CD4-positive, alpha-beta memory T cell (primary cell): ENCODE results near the gene PROX2. TPM values are rescaled to one million over a fixed set of nuclear protein-coding genes. Genes with fewer than 3 reads are reported as not detected.
A peak's percentile ranks its signal among the peaks of the same experiment; 100 is the strongest.

Source experiments
- CTCF ChIA-PET: fragments of 350-600 bp; sonication (Branson Sonifier 250); formaldehyde crosslinking; loops from one replicate; lab custom pipeline; 2021; ENCODE audit warnings: inconsistent platforms; ENCODE audit not compliant: partially characterized antibody; lab: Charles Lee
- POLR2A ChIA-PET: fragments of 350-600 bp; sonication (Branson Sonifier 250); formaldehyde crosslinking; loops from one replicate; lab custom pipeline; 2021; ENCODE audit not compliant: partially characterized antibody; lab: Charles Lee
- DNase-seq, 5 donors: peaks; one replicate each; pipeline versions ENCODE4 v3.0.0 to v3.0.0-alpha.2; 2020 to 2022; ENCODE audit warnings: mixed read lengths in 1 of 5
- H3K27ac ChIP-seq: one replicate; pipeline ENCODE4 v1.7.0; 2013; ENCODE audit warnings: low read depth, low read length
- H3K27me3 ChIP-seq: 2 replicates; pipeline ENCODE4 v1.7.0; 2013; ENCODE audit warnings: mild to moderate bottlenecking, low read length, moderate library complexity; ENCODE audit not compliant: insufficient read depth
- H3K36me3 ChIP-seq: 2 replicates; pipeline ENCODE4 v1.7.0; 2013; ENCODE audit warnings: mild to moderate bottlenecking, low read length, moderate library complexity; ENCODE audit not compliant: insufficient read depth
- H3K4me1 ChIP-seq: 2 replicates; pipeline ENCODE4 v1.7.0; 2013; ENCODE audit warnings: mild to moderate bottlenecking, low read length, moderate library complexity; ENCODE audit not compliant: insufficient read depth
- H3K4me3 ChIP-seq, 2 donors: one replicate each; pipeline ENCODE4 v1.7.0; 2013; ENCODE audit warnings: low read length in 2 of 2, mild to moderate bottlenecking in 1 of 2
- H3K9me3 ChIP-seq, 2 donors: one replicate each; pipeline ENCODE4 v1.7.0; 2013; ENCODE audit warnings: low read length in 2 of 2, control low read depth in 1 of 2; ENCODE audit not compliant: control insufficient read depth in 1 of 2
- H3K27ac Mint-ChIP-seq, 7 donors: one replicate each; pipeline ENCODE4 v1.8.0; 2020 to 2021; ENCODE audit warnings: mixed read lengths in 7 of 7, mild to moderate bottlenecking in 6 of 7, inconsistent platforms in 3 of 7, moderate library complexity in 3 of 7
- H3K27me3 Mint-ChIP-seq, 2 donors: one replicate each; pipeline ENCODE4 v1.8.0; 2020 to 2021; ENCODE audit warnings: mixed read lengths in 2 of 2
- H3K36me3 Mint-ChIP-seq, 2 donors: one replicate each; pipeline ENCODE4 v1.8.0; 2020 to 2021; ENCODE audit warnings: mixed read lengths in 2 of 2, inconsistent platforms in 1 of 2, mild to moderate bottlenecking in 1 of 2
- H3K4me1 Mint-ChIP-seq, 4 donors: one replicate each; pipeline ENCODE4 v1.8.0; 2020 to 2021; ENCODE audit warnings: mixed read lengths in 4 of 4, mild to moderate bottlenecking in 1 of 4
- H3K4me3 Mint-ChIP-seq, 8 donors: one replicate each; pipeline ENCODE4 v1.8.0; 2020 to 2021; ENCODE audit warnings: mixed read lengths in 8 of 8, mild to moderate bottlenecking in 7 of 8, moderate library complexity in 6 of 8, inconsistent platforms in 3 of 8
- H3K9me3 Mint-ChIP-seq, 8 donors: one replicate each; pipeline ENCODE4 v1.8.0; 2020 to 2021; ENCODE audit warnings: mixed read lengths in 8 of 8, mild to moderate bottlenecking in 5 of 8, inconsistent platforms in 3 of 8, moderate library complexity in 1 of 8
- intact Hi-C: fragments of 100-400 bp; cut with micrococcal nuclease; formaldehyde crosslinking; loops from one replicate; pipeline ENCODE4 v1.15.1; 2023
- polyA plus RNA-seq, 2 donors: library from polyadenylated mRNA; unstranded; fragments of 300-500 nt; fragmentation: Illumina TruSeq; gene quantifications; one replicate each; pipeline ENCODE4 v1.2.3, GENCODE V29; 2021
- total RNA-seq, 2 experiments: library from RNA; stranded (reverse); gene quantifications; one replicate each; pipeline ENCODE4 v1.2.3, GENCODE V29; 2021

PROX2 gene
- total and polyA plus RNA-seq, 4 experiments from 2014 or later = 0.05 TPM; not detected in 3

DNA sequence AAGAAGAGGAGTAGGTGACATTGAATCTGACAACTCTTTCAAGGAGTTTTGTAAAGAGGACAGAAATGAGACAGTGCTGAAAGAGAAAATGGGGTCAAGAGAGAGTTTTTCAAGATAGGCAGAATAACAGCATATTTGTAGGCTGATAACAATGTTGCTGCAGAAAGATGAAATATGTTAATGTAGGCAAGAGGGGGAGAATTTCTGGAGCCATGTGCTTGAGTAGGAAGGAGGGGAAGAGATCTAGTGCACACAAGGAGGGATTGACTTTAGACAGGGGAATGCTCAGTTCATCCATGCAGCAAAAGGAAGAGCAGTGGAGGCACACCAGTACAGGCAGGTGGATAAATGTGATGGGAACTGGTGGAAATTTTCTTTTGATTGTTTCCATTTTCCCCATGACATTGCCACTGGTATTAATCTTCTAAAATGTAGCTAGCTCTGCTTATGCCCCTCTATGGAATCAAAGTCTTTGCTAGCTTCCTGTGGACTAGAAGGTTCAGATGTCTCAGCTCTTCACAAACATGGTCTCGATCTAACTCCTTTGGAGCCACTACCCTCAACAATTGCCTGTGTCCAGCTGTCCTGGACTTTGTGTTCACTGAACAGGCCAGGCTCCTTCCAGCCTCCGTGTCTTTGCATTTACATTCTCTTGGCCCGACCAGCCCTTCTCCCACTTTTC, 9.1 kb downstream of the PROX2 start:
- CTCF ChIA-PET = interaction anchor here (0.6 to 19.5 kb wide), 7 partner anchors 7 to 221 kb away, joined by 3 to 253 read pairs (median 3); partner anchors contain the start of gene PROX2
- Histone ChIP-seq H3K27ac (no peak overlapping the region), H3K36me3 (no peaks in the 10 kb centered on the region), H3K4me1 (peaks cover 16% of the 10 kb centered on the region), H3K27me3 (no peaks in the 10 kb centered on the region), H3K4me3 (no peak overlapping the region), H3K9me3 (no peaks in the 10 kb centered on the region)
- intact Hi-C loops = loop anchor here (2.0 kb wide), 1 partner anchor 14 kb away; the partner anchor contains the start of gene DLST
- peak overlapping the region; percentile 42 to 91 (median 62) for H3K27ac Mint-ChIP-seq
- no peak for DNase-seq
- POLR2A ChIA-PET = interaction anchor here (1.2 to 8.8 kb wide), 4 partner anchors 10 to 137 kb away, joined by 3 to 94 read pairs (median 6); partner anchors contain the start of genes DLST and PROX2
- H3K36me3 Mint-ChIP-seq = no peaks in the 10 kb centered on the region
- peak overlapping the region in 7 of 8 donors; percentile 0 to 77 (median 39) for H3K4me3 Mint-ChIP-seq
- peaks cover 18 to 25% (median 21%) of the 10 kb centered on the region in 4 donors for H3K4me1 Mint-ChIP-seq
- H3K27me3 Mint-ChIP-seq = no peaks in the 10 kb centered on the region
- H3K9me3 Mint-ChIP-seq = no peaks in the 10 kb centered on the region

DNA sequence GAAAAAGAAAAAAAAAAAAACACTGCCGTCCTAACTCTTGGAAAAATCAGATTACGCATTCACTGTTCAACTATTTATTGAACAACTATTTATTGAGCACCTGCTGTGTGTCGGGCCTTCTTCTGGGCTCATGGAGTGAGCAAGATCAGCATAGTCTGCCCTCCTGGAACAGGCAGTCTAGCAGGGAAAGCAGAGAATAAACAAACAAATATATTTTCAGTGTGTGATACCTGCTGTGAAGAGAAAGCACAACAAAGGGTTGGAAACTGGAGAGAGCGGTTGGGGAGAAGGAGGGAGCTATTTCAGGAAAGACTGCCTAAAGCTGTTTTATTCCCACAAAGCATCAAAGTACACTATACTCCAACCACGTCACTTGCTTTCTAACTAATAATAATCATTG, 10.8 kb downstream of the PROX2 start:
- no peak for DNase-seq
- H3K4me1 Mint-ChIP-seq = peaks cover 21 to 33% (median 23%) of the 10 kb centered on the region in 4 donors
- Histone ChIP-seq H3K36me3 (no peaks in the 10 kb centered on the region), H3K4me1 (peaks cover 22% of the 10 kb centered on the region), H3K27me3 (no peaks in the 10 kb centered on the region), H3K4me3 (no peak overlapping the region), H3K9me3 (no peaks in the 10 kb centered on the region), H3K27ac (no peak overlapping the region)
- no peak overlapping the region for H3K4me3 Mint-ChIP-seq
- H3K9me3 Mint-ChIP-seq = no peaks in the 10 kb centered on the region
- POLR2A ChIA-PET = interaction anchor here (0.7 kb wide), 1 partner anchor 41 kb away, joined by 4 read pairs; no protein-coding TSS in a partner anchor
- H3K27me3 Mint-ChIP-seq = no peaks in the 10 kb centered on the region
- intact Hi-C loops = no loop called here
- peak overlapping the region in 1 of 7 donors; percentile 62 for H3K27ac Mint-ChIP-seq
- CTCF ChIA-PET = interaction anchor here (8.7 to 15.0 kb wide), 5 partner anchors 12 to 222 kb away, joined by 84 to 677 read pairs (median 121); partner anchors contain the start of genes DLST and PROX2
- H3K36me3 Mint-ChIP-seq = no peaks in the 10 kb centered on the region

DNA sequence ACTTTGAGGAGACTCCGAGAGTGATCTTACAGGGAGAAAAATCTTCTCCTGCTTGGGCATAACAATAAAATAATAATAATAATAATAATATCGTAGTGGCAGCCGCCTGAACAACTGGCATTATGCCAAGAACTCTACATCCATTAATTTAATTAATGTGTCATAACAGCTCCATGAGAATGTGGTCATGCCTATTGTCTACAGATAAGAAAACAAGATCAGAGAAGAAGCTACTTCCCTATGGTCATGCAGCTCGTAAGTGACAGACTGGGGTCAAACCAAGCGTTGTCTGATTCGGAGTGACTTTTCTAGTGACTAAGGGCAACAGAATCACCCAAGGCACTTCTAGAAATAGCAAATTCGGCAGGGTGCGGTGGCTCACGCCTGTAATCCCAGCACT, 11.7 kb downstream of the PROX2 start:
- POLR2A ChIA-PET = no interaction called here

DNA sequence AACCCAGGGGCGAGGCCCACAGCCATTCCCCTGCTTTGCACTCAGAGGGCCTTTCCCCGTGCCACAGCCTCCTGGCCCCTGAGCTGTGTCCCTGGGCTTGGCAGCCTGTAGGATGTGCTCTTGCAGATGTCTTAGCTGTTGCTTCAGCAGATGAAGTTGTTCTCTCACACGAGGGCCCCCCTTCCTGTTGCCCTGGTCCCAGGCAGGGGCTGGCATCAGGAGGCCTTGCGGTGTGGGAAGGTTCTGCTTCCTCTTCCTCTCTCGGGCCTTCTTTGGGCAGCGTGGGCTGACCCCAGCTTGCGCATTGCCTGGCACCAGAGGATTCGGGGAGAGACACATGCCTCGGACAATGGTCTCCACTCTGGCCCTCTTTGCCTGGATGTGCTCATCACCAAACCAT, 12.7 kb downstream of the PROX2 start:
- ChIA-PET POLR2A (interaction anchor here (0.5 to 6.2 kb wide), 2 partner anchors 34 to 43 kb away, joined by 3 to 70 read pairs; no protein-coding TSS in a partner anchor), CTCF (interaction anchor here (1.2 to 15.0 kb wide), 7 partner anchors 14 to 254 kb away, joined by 3 to 677 read pairs (median 90); partner anchors contain the start of genes DLST and PROX2)
- no peaks in the 10 kb centered on the region for H3K9me3 ChIP-seq
- no peak for DNase-seq
- H3K27ac Mint-ChIP-seq = no peak overlapping the region
- H3K27me3 Mint-ChIP-seq = no peaks in the 10 kb centered on the region
- no peaks in the 10 kb centered on the region for H3K9me3 Mint-ChIP-seq
- intact Hi-C loops = no loop called here
- no peak overlapping the region for H3K4me3 Mint-ChIP-seq
- H3K36me3 ChIP-seq = no peaks in the 10 kb centered on the region
- no peak overlapping the region for H3K27ac ChIP-seq
- peaks cover 22% of the 10 kb centered on the region for H3K4me1 ChIP-seq
- no peaks in the 10 kb centered on the region for H3K27me3 ChIP-seq
- H3K4me1 Mint-ChIP-seq = peaks cover 21 to 31% (median 23%) of the 10 kb centered on the region in 4 donors
- H3K4me3 ChIP-seq = no peak overlapping the region
- H3K36me3 Mint-ChIP-seq = no peaks in the 10 kb centered on the region

More for the DNA sequence above, 11.7 kb downstream of the PROX2 start:
- no peak overlapping the region for H3K4me3 Mint-ChIP-seq
- CTCF ChIA-PET = interaction anchor here (2.1 to 15.0 kb wide), 6 partner anchors 13 to 227 kb away, joined by 8 to 677 read pairs (median 106); partner anchors contain the start of genes DLST and PROX2
- Histone ChIP-seq H3K27me3 (no peaks in the 10 kb centered on the region), H3K27ac (no peak overlapping the region), H3K4me3 (no peak overlapping the region), H3K36me3 (no peaks in the 10 kb centered on the region), H3K9me3 (no peaks in the 10 kb centered on the region), H3K4me1 (peaks cover 22% of the 10 kb centered on the region)
- H3K36me3 Mint-ChIP-seq = no peaks in the 10 kb centered on the region
- H3K9me3 Mint-ChIP-seq = no peaks in the 10 kb centered on the region
- intact Hi-C loops = no loop called here
- DNase-seq = no peak
- H3K4me1 Mint-ChIP-seq = peaks cover 21 to 33% (median 23%) of the 10 kb centered on the region in 4 donors
- no peak overlapping the region for H3K27ac Mint-ChIP-seq
- H3K27me3 Mint-ChIP-seq = no peaks in the 10 kb centered on the region

DNA sequence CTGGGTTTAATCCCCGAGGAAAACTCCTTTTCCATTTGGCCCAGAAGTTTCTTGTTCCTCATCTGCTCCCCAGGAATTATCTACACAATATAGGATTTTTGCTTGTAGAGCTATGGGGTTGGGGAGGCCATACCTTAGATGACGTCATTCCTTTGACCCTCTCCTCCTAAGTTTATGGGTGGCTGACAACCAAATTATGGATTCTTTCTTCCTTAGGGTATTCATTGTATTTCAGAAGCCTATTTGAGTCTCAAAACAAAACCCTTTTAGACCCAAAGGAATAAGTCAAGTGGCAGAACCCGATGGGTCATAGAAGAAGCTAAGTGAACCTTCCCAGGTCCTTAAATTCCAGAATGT, 14.2 kb downstream of the PROX2 start:
- H3K36me3 Mint-ChIP-seq = no peaks in the 10 kb centered on the region

DNA sequence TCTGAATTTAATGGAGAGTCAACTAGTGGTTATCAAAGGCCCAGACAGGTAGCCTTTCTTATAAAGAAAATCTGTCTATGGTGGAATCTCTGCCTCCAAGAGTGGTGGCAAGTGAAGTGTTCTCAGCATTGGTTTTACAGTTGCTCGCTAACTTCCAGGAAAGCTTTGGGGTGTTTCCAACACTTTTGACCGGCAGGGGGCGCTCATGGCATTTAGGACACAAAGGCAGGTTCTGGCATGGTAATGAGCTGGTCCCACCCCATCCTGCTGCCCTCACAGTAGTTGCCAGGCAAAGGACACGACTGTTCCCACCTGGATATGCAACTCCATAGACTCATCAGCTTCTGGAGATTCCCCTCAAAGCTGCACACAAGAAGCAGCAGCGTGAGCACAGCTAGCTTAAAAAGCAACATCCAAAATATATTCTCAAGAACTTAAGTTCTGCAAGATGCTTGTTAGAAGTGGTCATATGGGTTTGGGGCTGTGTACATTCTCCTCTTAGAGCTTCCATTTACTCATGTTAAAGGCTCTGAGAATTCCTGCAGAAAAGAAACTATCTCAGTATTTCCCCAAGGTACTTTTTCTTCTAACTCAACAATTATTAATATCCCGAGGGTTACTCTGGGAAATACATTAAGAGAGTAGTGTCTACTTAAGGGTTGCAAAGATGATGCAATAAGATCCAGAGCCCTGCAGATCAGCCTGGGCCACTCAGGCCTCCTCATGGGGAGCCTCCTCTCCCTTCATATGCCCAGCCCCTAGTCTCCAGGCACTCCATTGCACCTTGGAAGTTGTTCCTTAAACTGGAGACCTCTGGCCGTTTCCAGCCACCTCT, 14.8 kb downstream of the PROX2 start:
- CTCF ChIA-PET = interaction anchor here (0.6 to 15.0 kb wide), 54 partner anchors 12 to 436 kb away, joined by 3 to 677 read pairs (median 4); partner anchors contain the start of genes ACYP1, DLST, EIF2B2 and MLH3
- no peaks in the 10 kb centered on the region for H3K27me3 Mint-ChIP-seq
- Histone ChIP-seq H3K27ac (no peak overlapping the region), H3K4me1 (peaks cover 6% of the 10 kb centered on the region), H3K36me3 (no peaks in the 10 kb centered on the region), H3K27me3 (no peaks in the 10 kb centered on the region), H3K4me3 (no peak overlapping the region), H3K9me3 (no peaks in the 10 kb centered on the region)
- POLR2A ChIA-PET = interaction anchor here (0.5 to 6.2 kb wide), 16 partner anchors 11 to 231 kb away, joined by 3 to 70 read pairs (median 5); partner anchors contain the start of genes DLST, PGF, PROX2 and YLPM1
- H3K36me3 Mint-ChIP-seq = no peaks in the 10 kb centered on the region
- DNase-seq = peak; percentile 79 to 85 (median 85)
- H3K9me3 Mint-ChIP-seq = no peaks in the 10 kb centered on the region
- intact Hi-C loops = loop anchor here (1.0 kb wide), 3 partner anchors 44 to 442 kb away; no protein-coding TSS in a partner anchor
- peak overlapping the region in 1 of 7 donors; percentile 25 for H3K27ac Mint-ChIP-seq
- H3K4me1 Mint-ChIP-seq = peaks cover 3 to 9% (median 4%) of the 10 kb centered on the region in 4 donors
- no peak overlapping the region for H3K4me3 Mint-ChIP-seq

More for the DNA sequence above, 14.2 kb downstream of the PROX2 start:
- H3K27me3 ChIP-seq = no peaks in the 10 kb centered on the region
- CTCF ChIA-PET = interaction anchor here (0.6 to 15.0 kb wide), 29 partner anchors 12 to 263 kb away, joined by 3 to 677 read pairs (median 6); partner anchors contain the start of genes ACYP1, DLST, EIF2B2 and PROX2
- H3K4me1 ChIP-seq = peaks cover 8% of the 10 kb centered on the region
- Mint-ChIP-seq H3K27me3 (no peaks in the 10 kb centered on the region), H3K9me3 (no peaks in the 10 kb centered on the region), H3K27ac (no peak overlapping the region), H3K4me3 (no peak overlapping the region), H3K4me1 (peaks cover 9 to 15% (median 10%) of the 10 kb centered on the region in 4 donors)
- no peak for DNase-seq
- H3K36me3 ChIP-seq = no peaks in the 10 kb centered on the region
- POLR2A ChIA-PET = interaction anchor here (1.5 to 6.2 kb wide), 5 partner anchors 16 to 44 kb away, joined by 5 to 70 read pairs (median 5); partner anchors contain the start of gene DLST
- no peak overlapping the region for H3K27ac ChIP-seq
- no peak overlapping the region for H3K4me3 ChIP-seq
- H3K9me3 ChIP-seq = no peaks in the 10 kb centered on the region
- intact Hi-C loops = loop anchor here (1.0 kb wide), 3 partner anchors 44 to 442 kb away; no protein-coding TSS in a partner anchor
